Colon (tissue), 2 donors: ENCODE measurements around the gene ASB2.

Experiments
- FAIRE-seq: peaks from 2 replicates; lab custom pipeline; 2012; peaks lifted over from hg19 to GRCh38; lab: Jason Lieb, UNC
- donor health status: control.
- donor health status: control.

The ASB2 gene, protein sequence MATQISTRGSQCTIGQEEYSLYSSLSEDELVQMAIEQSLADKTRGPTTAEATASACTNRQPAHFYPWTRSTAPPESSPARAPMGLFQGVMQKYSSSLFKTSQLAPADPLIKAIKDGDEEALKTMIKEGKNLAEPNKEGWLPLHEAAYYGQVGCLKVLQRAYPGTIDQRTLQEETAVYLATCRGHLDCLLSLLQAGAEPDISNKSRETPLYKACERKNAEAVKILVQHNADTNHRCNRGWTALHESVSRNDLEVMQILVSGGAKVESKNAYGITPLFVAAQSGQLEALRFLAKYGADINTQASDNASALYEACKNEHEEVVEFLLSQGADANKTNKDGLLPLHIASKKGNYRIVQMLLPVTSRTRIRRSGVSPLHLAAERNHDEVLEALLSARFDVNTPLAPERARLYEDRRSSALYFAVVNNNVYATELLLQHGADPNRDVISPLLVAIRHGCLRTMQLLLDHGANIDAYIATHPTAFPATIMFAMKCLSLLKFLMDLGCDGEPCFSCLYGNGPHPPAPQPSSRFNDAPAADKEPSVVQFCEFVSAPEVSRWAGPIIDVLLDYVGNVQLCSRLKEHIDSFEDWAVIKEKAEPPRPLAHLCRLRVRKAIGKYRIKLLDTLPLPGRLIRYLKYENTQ

DNA sequence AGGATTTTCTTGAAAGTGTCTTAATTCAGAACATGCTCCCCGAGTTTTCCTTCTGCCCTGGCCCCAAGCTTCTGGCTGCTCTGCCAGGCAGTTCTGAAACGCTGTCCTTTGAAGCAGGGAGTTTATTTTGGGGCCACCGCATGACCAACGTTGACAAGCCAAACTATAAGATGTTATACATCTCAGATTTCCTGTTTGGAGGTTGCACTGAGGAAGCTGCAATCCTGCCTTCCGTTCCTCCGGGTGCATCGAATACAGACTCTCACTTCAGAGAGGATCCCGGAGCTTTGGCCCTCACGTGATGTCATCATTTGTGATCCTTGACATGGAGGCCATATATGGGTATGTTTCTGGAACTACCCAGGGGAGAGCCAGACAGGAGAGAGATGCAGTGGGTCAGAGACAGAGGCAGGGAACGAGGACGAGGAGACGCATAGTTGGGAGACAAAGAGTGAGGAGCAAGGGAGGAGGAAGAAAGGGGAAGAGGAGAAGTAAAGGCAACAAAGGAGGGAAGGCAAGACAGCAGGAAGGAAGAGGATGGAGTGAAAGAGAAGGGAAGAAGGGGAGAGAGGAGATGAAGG lies at the start of gene ASB2:
Gene ASB2, minus strand, starts transcription at position 94 of the 581 bp plus-strand sequence. CDS start 12,031 bp downstream, outside the sequence.
- FAIRE-seq, result no peak

DNA sequence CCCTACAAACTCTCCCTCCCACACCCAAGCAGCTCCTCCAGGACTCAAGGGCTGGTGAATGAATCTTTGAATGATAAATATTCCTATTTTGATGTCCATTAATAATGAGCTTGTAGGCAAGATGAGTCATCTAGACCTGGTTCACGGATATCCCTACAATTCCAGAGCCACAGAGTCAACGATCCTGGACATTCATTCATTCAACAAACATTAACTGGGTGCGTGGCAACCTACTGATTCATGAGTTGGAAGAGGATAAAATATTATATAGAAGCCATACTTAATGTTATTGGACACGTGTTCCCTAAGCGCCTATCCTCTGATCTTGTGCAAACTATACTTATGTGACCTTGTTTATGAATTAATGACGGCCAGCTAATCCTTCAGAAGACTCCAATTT lies 49.4 kb upstream of the ASB2 start:
- FAIRE-seq, result no peak

DNA sequence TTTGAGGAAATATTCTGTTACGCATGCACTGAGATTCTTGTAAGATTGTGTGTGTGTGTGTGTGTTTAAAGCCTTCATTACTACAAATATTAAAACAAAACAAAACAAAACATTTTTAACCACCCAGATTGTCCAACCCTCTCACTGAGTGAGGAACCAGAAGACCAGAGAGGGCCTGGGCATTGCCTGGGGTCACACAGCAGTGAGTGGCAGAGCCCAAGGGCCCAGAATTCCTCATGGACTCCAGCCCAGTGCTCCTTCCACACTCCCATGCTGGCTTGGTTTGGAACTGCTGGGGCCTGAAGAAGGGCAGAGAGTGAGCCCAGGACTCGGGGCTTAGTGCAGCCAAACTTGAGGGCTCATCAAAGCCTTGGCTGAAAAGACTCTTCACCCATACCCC lies 48.2 kb upstream of the ASB2 start:
- FAIRE-seq, result no peak

DNA sequence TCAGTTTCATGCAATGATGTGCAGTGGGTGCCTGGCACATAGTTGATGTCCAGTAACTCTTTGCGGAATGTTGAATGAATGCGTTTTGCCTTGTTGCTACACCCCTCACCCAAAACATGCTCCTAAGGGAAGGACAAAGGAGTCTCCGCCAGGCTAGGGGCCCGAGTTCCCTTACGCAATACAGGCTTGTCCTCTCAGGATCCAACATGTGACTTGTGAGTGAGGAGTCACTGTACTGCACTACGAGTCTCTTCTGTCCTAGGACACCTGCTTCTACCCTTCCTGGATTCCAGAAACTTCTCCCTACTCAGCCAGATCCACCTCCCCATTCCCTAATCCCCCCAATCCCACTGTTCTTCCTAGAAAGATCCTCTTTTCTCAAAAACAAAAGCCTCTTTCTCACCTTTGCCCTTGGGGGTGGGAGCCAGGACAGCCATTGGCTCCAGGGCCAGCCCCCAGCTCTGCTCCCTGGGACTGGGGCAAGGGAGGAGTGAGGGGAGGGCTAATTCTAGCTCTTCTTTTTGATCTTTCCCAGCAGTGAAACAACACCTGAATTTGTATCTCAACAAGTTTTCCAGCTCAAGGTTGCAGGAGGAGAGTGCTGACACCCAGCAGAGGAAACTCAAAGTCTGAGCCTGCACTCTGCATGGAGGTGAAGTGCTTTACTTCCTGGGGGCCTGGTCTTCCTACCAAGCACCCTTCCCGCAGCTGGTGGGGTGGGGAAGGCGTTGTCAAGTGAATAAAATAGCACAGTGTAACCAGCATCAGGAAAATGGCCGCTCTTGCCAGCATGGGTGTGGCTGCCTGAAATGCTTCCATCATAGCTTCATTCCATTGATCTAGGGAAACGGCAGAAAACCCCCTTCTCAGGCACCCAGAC lies 46.4 kb upstream of the ASB2 start:
- no peak for FAIRE-seq

DNA sequence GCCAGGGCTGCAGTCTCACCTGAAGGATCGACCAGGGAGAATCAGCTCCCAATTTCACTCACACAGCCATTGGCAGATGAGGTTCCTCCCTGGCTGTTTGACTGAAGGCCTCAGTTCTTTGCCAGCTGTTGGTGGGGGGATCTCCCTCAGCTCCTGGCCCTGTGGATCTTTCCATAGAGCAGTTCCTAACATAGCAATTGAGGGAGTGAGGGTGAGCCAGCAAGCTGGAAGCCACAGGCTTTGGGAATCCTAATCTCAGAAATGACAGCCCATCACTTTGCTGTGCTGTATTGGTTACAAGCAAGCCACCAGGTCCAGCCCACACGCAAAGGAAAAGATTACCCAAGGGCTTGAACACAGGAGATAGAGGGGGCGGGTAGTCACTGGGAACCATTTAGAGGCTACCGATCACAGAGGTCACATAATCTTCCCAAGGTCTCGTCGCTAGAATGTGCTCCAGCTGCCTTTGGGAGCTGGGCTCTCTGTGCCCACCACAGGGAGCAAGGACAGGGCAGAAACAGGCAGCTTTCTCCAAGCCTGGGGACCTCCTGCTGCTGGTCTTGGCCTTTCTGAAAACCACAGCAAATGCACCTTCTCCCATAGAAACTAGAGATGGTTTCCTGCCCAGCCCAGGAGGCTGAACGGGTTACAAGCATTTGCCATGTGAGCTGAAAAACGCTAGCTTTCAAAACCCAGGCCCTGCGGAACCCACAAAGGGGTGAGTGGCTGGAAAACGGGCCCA lies 45.2 kb upstream of the ASB2 start:
- FAIRE-seq, result no peak

DNA sequence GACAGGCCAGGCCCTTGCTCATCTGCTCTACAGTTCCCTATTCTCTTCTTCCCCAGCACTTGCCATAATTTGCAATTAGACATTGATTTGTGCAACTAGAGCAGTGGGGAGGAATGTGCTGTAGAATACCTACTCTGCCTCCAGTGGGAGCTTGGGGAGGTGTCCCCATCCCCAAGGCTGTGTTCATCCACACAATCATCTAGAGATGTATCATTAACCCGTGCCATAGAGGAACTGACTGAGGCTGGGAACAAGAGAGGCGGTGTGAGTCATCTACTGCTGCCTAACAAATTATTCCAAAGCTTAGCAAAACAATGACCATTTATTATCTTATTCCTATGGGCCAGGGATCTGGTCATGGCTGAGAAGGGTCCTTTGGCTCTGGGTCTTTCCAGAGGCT lies 44.6 kb upstream of the ASB2 start:
- FAIRE-seq, result no peak

DNA sequence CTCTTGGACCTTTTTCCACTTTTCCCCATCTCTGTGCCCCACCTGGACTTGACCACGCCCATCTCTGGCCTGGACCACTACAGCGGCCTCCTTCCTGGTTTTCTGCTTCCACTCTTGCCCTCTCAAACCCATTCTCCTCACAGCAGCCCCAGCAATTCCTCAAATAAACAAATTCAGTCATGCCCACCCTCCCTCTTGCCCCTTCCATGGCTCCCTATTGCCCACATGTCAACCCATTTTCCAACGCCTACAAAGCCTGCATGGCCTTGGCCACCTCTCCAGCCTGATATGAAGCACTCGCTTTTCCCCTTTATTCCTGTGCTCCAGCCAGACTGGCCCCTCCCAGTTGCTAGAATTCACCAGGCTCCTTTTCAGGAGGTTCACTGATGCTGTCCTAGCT lies 43.9 kb upstream of the ASB2 start:
- FAIRE-seq, result no peak

DNA sequence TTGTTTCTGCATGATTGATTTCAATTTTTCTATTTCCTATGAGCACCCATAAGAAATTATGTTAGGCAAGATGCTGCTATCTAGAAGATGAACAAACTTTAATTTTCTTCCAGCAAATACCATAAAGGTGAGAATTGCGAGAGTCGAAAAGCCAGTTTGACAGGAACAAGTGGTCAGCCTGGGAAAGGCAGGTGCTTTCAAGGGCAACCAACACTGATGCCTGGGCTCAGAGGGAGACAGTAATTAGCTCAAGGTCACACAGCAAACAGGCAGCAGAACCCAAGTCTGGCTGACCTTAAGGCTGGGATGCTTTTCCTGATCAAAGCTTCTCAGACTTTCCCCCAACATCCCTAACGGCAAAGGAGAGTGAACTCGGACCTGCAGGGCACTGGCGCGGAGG lies 43.0 kb upstream of the ASB2 start:
- FAIRE-seq, result no peak

DNA sequence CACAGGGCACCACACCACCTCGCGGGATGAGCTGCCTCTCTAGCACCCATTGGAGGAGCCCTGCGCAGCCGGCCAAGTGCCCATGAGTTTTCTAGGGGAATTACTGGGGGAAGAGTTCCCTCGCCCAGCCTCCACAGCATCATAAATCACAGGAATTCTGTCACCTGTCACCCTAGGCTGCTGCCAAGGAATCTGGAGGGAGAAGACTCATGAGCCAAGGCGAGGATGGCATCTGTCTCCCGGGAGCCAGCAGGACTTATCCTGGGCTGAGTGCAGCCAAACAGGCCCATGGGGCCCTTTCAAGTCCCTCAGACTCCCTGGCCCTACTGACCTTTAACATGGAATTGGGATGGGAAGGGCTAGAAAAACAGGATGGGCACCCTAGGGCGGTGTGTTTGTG lies 41.9 kb upstream of the ASB2 start:
- no peak for FAIRE-seq

DNA sequence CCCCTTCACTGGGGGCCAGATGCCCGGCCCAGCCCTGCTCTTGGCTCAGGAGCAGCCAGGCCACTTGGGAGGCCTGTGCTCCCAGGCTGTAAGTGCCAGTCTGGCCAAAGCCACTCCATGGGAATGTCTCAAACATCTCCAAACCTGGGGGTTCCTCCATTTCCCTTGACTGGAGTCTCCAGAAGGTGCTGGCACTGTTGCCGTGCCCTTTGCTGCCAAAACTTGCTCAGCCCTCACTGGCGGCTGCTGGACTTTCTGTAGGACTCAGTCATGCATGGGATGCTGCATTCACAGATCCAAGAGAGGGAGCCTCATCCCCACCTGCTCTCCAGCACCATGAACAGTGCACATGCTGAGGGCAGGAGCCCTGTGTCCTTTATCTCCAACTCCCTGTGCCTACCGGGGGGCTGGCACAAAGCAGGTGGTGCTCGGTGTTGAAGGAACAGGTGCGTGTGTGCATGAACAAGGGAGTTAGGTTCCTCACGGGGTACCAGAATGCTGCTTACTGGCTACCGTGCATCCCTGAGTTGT lies 40.1 kb upstream of the ASB2 start:
- FAIRE-seq, result no peak

DNA sequence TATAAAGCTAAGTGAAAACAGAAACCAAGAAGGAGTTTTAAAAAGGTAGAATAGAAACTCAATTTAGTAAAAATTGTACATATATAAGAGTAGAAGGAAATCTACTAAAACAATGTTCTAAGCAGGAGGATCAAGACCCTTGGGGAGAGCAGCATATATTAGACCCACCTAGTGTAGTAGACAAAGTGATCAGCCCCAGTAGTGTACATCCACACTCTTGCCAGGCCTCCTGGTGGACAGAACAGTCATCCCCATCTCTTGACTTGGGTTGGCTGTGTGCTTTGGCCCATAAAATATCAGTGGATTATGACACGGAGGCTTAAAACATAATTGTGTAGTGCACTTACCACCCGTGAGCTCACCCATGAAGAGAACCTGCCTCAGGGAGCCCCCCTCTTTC lies 38.9 kb upstream of the ASB2 start:
- no peak for FAIRE-seq

DNA sequence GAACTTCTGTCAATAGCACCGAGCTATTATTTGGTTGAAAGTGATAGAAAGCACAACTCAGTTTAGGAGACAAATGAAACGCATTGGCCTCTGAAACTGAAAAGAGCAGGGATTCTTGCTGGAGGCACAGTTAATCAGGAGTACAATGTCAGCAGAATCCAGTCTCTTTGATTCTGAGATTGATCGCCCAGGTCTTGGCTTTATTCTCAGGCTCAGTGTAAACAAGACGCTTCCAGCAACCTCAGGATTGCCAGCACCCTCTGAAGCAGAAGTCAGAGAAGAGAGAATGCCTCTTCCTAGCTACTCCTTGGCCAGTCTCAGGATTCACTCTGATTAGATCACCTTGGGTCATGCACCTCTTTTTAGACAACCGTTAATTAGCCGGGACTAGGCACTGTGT lies 38.0 kb upstream of the ASB2 start:
- FAIRE-seq, result no peak

DNA sequence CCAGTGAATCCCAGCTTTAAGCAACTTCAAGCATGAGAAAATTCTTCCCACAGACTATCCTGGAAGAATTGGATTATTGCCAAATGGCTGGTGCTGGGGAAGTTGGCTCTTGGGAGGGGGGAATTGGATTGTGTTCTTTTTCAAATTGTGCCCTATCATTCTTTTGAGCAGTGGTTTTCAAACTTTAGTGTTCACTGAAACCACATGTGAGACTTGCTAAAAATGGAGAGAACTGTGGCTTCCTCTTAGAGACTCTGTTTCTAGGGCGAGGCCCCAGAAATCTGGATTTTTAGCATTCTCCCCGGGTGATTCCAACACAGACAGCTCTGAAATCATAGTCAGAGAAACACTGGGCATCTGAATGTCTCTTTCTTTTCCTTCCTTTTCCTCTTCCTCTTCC lies 35.4 kb upstream of the ASB2 start:
- no peak for FAIRE-seq

DNA sequence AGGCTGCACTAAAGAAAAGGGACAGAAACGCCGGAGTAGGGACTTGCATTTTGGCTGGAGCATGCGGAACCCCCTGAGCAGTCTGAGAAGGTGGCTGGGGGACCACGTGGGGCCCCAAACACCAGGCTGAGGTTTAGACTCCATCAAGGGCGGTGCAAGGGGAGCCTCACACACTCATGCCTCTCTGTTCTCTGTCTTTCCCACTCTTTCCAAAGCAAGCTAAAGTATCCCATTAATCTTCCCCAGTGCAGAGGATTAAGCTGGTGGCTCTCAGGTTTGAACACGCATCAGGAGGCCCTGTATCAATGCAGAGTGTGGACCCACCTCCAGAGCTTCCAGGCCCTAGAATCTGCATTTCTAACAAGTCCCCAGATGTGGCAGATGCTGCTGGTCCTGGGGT lies 34.3 kb upstream of the ASB2 start:
- no peak for FAIRE-seq

DNA sequence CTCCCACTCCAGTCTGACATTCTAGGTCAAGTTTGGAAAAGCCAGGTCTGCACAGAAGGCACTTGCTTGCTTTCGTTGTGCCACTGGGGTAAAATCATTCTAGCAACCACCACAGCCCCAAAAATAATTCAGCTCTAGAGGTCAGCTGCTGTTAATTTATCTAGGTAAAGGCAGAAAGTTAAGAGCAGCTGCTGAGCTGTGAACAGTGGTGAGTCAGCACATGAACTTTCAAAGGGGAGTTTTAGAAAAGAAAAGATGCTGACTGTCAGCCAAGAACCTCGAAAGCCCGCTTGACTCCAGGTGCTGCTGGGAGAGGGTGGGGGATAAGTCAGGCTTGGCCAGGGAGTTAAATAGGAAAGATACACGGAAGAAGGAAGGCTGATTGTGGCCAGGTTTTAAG lies 33.4 kb upstream of the ASB2 start:
- no peak for FAIRE-seq

DNA sequence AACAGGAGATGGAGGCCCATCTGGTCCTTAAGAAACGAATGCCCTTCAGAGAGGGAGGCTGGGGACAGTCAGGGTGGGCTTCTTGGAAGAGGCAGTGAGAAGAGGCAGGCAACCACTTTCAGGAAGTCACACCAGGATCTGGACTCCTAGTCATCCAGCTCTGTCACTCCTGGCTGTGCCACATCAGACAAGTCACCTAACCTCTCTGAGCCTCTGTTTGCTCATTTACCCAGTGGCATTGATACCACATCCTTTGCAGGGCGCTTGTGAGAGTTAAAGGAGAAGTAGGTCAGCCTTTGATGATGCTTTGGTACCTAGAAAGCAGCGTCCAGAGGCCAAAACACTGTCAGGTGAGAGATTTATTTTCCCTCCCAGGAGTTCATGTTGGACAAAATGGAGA lies 31.9 kb upstream of the ASB2 start:
- FAIRE-seq, result no peak

DNA sequence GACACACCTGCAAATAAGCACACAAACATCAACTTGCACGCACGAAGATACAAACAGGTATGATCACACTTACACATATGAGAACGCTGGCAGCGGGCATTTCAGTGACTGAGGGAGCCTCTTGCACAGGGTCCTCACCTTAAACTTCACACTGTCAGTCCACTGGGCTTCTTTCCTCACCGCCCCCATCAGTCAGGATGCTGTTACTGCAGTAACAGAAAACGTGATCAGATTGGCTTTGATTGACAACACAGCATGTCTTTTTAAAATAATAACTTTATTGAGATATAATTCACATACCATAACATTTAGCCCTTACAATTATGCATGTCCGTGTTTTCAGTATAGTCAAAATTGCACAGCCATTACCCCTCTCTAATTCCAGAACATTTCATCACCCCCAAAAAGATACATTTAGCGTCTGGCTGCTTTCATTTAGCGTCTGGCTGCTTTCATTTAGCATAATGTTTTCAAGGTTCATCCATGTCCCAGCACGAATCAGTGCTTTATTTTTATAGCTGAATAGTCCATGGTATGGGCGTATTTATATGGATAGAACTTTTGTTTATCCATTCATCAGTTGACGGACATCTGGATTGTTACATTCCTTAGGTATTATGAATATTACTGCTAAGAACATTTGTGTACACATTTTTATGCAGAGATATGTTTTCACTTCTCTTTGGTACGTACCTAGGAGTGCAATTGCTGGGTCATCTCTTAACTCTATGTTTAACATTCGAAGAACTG lies 29.1 kb upstream of the ASB2 start:
- FAIRE-seq, result no peak

DNA sequence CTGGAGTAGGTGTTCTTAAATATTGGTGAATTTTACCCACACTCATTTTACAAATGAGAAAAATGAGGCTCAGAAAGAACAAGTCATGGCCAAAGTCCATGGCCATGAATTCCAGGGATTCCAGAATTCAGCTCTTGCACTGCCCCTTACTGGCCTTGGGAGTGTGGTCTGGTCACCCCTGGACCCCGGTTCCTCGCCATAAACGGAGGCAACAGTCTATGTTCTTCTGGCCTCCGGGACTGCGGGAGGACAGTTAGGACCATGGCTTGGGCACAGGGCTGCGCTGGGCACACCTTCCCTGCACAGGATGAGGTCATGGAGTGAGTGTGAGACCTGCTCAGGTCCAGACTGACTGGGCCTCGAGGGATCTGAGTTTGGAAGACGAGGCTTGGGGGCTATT lies 27.6 kb upstream of the ASB2 start:
- no peak for FAIRE-seq

DNA sequence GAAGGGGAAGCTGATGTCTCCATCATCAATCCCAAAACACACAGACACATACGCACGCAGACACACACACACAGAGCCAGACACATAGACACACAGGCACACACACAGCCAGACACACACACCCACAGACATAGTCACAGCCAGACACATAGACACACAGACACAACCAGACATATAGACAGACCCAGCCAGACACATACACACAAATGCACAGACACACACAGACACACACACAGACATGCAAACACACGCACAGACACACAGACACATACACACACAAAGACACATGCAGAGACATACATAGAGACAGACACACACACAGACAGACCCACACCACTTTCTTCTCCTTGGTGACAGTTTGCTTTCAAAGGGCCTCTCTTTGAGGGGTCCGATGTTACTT lies 27.0 kb upstream of the ASB2 start:
- FAIRE-seq, result no peak

DNA sequence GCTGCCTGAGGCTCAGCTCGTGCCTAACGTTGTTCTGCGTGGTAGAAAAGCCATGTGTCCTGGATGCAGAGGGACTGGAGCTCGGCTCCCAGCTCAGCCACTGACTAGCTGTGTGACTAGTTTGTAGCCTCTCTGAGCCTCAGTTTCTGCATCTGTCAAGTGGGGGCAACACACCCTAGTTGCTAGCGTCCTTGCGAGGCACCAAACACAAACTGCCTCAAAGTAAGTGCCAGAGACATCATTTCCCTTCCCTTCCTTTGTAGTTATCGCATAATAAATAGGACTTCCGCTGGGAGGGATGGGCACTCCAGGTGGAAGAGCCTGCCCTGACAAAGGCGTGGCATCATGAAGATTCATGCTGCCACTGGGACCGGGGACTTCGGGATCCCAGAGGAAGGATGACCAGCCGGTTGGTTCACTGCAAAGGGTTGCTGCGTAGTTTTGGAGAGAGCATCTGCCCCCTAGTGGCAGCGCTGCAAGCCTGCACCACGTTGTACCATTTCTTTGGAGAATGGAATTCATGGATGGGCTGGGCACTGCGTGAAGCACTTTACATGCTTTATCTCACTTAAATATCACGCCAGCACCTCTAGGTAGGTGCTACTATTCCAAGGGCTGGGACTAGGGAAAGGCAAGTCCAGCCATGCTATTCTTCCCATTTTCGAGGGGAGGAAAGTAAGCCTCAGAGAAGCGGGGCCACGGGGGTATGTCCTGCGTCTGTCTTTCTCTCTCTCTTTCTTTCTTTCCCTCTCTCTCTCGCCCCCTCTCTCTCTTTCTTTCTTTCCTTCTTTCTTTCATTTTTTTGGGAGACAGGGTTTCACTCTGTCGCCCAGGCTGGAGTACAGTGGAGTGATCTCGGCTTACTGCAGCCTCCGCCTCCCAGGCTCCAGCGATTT lies 25.4 kb upstream of the ASB2 start:
- FAIRE-seq, result no peak
